Activated CD4-positive, CD25-positive, alpha-beta regulatory T cell treated with anti-CD3 and anti-CD28 coated beads, Interleukin-2, amount 50 U/mL, for 24 hours (primary cell): ENCODE data around the gene GEMIN2.
"Not testable (repeated sequence)": the region's sequence is repeated elsewhere in the genome, so short reads cannot be mapped to it uniquely, and the experiment has no call there.

Experiments
- ATAC-seq, 2 donors: fragments of 150-1000 bp; cut with Tn5 transposase; one replicate each; pipeline ENCODE4 v1.10.0; 2021; ENCODE audit warnings: mild to moderate bottlenecking in 1 of 2, moderate library complexity in 1 of 2

GEMIN2 gene

GRCh38 chr14:39114073-39114838 is at the start of gene GEMIN2:
Gene GEMIN2, plus strand, starts transcription at chr14:39114323. Its CDS starts 16 bp downstream, at chr14:39114339.
- ATAC-seq = peak; percentile 97 to 98

- ATAC-seq = not testable (repeated sequence)
Observed at GRCh38 chr14:39069169-39069805, 44.8 kb upstream of the GEMIN2 start.

GRCh38 chr14:39069923-39070322 is 44.2 kb upstream of the GEMIN2 start:
- ATAC-seq = no peak

- no peak for ATAC-seq
Observed at GRCh38 chr14:39071096-39071495, 43.0 kb upstream of the GEMIN2 start.

- no peak for ATAC-seq
Observed at GRCh38 chr14:39080886-39081285, 33.2 kb upstream of the GEMIN2 start.

GRCh38 chr14:39083127-39083526 is 31.0 kb upstream of the GEMIN2 start:
- ATAC-seq = no peak

- ATAC-seq = no peak
Observed at GRCh38 chr14:39085933-39086332, 28.2 kb upstream of the GEMIN2 start.

GRCh38 chr14:39087493-39087892 is 26.6 kb upstream of the GEMIN2 start:
- ATAC-seq = no peak

- ATAC-seq = no peak
Observed at GRCh38 chr14:39090548-39091111, 23.5 kb upstream of the GEMIN2 start.

- peak; percentile 41 for ATAC-seq
Observed at GRCh38 chr14:39091716-39092115, 22.4 kb upstream of the GEMIN2 start.

- ATAC-seq = no peak
Observed at GRCh38 chr14:39094515-39094914, 19.6 kb upstream of the GEMIN2 start.

- peak; percentile 79 to 90 for ATAC-seq
Observed at GRCh38 chr14:39097159-39097558, 17.0 kb upstream of the GEMIN2 start.

GRCh38 chr14:39099215-39099614 is 14.9 kb upstream of the GEMIN2 start:
- not testable (repeated sequence) for ATAC-seq

GRCh38 chr14:39099748-39100147 is 14.4 kb upstream of the GEMIN2 start:
- no peak for ATAC-seq

GRCh38 chr14:39102265-39102968 is 11.7 kb upstream of the GEMIN2 start:
- ATAC-seq = peak; percentile 3 to 14

GRCh38 chr14:39102969-39103957 is 10.9 kb upstream of the GEMIN2 start, which contains the start of gene SEC23A:
Gene SEC23A, minus strand, starts transcription at chr14:39103235. Its CDS starts 7,117 bp downstream, at chr14:39096118.
- ATAC-seq = peak; percentile 96 to 97

- ATAC-seq = not testable (repeated sequence)
Observed at GRCh38 chr14:39104078-39104801, 9.9 kb upstream of the GEMIN2 start.

- ATAC-seq = no peak
Observed at GRCh38 chr14:39107591-39107996, 6.5 kb upstream of the GEMIN2 start.

GRCh38 chr14:39108791-39109190 is 5.3 kb upstream of the GEMIN2 start:
- ATAC-seq = no peak

GRCh38 chr14:39109893-39110715 is 4.0 kb upstream of the GEMIN2 start:
- ATAC-seq = no peak
